ENCODE results near the gene PRRT1B. TPM values are rescaled to one million over a fixed set of nuclear protein-coding genes. Genes with fewer than 3 reads are reported as not detected.

Gene PRRT1B
- total and polyA plus RNA-seq, 2 donors from 2014 or later: 1.0 TPM; not detected in 1

DNA sequence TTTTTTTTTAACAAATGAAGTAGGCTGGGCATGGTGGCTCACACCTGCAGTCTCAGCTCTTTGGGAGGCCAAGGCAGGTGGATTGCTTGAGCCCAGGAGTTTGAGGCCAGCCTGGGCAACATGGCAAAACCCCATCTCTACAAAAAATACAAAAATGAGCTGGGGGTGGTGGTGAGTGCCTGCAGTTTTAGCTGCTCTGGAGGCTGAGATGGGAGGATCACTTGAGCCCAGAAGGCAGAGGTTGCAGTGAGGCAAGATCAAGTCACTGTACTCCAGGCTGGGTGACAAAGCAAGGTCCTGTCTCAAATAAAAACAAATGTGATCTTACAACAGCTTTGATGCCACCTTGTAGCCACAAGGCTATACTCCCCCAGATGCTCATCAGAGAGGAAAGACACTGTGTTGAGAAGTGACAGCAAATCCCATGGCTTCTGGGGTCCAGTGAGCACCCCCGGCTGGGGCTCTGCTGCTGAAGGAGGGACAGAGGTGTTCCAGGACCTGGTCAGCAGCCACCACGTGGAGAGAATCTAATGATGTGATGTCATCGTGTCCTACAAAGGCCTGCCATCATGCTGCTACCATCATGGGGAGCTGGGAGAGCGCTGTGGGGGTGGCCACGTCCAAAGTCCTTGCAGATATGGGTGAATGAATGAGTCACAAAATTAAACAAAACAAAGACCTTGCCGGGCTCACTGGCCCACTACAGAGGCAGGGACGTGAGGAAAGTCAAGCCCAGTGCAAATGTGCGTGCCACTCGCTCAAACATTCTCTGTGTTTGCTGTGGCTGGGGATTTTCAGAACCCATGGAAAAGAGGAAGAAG is 60.7 kb downstream of the PRRT1B start:
- FAIRE-seq (no peak), DNase-seq (no peak)
- Histone ChIP-seq H3K27me3 (ENCODE audit: control insufficient read depth, insufficient read depth, low read length) (no peaks in the 10 kb centered on the region), H3K9me3 (ENCODE audit: control insufficient read depth in 2 of 3, insufficient read depth in 1 of 3, low read length in 3 of 3) (no peaks in the 10 kb centered on the region), H3K27ac (ENCODE audit: low read depth in 2 of 2, low read length in 2 of 2) (no peak overlapping the region), H3K36me3 (ENCODE audit: control insufficient read depth in 2 of 3, insufficient read depth in 3 of 3, low read length in 3 of 3) (peaks cover 0 to 25% (median 0%) of the 10 kb centered on the region in 3 donors), H3K4me3 (ENCODE audit: low read length in 3 of 3) (no peak overlapping the region), H3K4me1 (ENCODE audit: control insufficient read depth in 2 of 3, insufficient read depth in 2 of 3, low read depth in 1 of 3, low read length in 3 of 3) (peaks cover 0 to 24% (median 21%) of the 10 kb centered on the region in 3 donors), H3K9ac (ENCODE audit: low read length in 3 of 3) (peak overlapping the region in 1 of 3 donors; percentile 5)
- TF ChIP-seq, protein P1, sequence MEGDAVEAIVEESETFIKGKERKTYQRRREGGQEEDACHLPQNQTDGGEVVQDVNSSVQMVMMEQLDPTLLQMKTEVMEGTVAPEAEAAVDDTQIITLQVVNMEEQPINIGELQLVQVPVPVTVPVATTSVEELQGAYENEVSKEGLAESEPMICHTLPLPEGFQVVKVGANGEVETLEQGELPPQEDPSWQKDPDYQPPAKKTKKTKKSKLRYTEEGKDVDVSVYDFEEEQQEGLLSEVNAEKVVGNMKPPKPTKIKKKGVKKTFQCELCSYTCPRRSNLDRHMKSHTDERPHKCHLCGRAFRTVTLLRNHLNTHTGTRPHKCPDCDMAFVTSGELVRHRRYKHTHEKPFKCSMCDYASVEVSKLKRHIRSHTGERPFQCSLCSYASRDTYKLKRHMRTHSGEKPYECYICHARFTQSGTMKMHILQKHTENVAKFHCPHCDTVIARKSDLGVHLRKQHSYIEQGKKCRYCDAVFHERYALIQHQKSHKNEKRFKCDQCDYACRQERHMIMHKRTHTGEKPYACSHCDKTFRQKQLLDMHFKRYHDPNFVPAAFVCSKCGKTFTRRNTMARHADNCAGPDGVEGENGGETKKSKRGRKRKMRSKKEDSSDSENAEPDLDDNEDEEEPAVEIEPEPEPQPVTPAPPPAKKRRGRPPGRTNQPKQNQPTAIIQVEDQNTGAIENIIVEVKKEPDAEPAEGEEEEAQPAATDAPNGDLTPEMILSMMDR (IDR thresholded peaks at IDR 0.05; ENCODE audit: borderline replicate concordance, extremely low read depth, insufficient read depth): no peak
- intact Hi-C loops (cut with DNase I): no loop called here

DNA sequence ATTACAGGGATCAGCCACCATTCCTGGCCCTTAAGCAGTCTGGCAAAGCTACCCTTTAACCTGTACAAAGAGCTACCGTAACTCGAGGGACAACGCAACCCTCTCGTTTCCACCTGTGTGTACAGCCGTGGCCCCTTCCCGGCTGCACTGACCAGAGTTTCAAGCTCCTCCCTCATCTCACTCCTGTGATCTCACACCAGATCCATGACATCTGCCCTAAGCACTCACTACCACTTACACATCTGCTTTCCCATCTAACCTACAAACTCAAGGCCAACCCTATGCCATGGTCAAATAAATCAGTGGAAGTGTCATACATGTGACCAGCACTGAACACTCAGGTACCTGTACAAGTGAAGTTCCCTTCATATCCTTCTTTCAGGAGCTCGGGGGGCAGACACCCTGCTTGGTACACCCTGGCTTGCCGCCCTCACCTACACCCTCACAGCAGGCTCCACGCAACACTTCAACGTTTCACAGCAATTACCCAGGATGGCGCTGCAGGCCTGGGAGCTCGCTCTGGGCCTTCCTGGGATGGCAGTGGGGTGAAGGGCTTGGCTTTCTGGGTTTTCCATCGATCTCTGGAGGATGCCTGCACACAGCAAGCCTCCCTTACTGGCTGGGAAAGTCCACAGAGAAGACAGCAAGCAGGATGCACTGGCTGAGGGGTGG is 61.7 kb downstream of the PRRT1B start:
- peak overlapping the region in 1 of 2 donors; percentile 17 for H3K27ac ChIP-seq (ENCODE audit: low read depth in 2 of 2, low read length in 2 of 2)
- H3K4me1 ChIP-seq (ENCODE audit: control insufficient read depth in 2 of 3, insufficient read depth in 2 of 3, low read depth in 1 of 3, low read length in 3 of 3): peaks cover 0 to 24% (median 21%) of the 10 kb centered on the region in 3 donors
- H3K27me3 ChIP-seq (ENCODE audit: control insufficient read depth, insufficient read depth, low read length): no peaks in the 10 kb centered on the region
- peak overlapping the region in 1 of 3 donors; percentile 54 for H3K9ac ChIP-seq (ENCODE audit: low read length in 3 of 3)
- no peak overlapping the region for H3K4me3 ChIP-seq (ENCODE audit: low read length in 3 of 3)
- FAIRE-seq: no peak
- TF ChIP-seq, protein P1 (IDR thresholded peaks at IDR 0.05; ENCODE audit: borderline replicate concordance, extremely low read depth, insufficient read depth): no peak
- DNase-seq: no peak
- H3K9me3 ChIP-seq (ENCODE audit: control insufficient read depth in 2 of 3, insufficient read depth in 1 of 3, low read length in 3 of 3): no peaks in the 10 kb centered on the region
- intact Hi-C loops (cut with DNase I): no loop called here
- peaks cover 0 to 16% (median 2%) of the 10 kb centered on the region in 3 donors for H3K36me3 ChIP-seq (ENCODE audit: control insufficient read depth in 2 of 3, insufficient read depth in 3 of 3, low read length in 3 of 3)

DNA sequence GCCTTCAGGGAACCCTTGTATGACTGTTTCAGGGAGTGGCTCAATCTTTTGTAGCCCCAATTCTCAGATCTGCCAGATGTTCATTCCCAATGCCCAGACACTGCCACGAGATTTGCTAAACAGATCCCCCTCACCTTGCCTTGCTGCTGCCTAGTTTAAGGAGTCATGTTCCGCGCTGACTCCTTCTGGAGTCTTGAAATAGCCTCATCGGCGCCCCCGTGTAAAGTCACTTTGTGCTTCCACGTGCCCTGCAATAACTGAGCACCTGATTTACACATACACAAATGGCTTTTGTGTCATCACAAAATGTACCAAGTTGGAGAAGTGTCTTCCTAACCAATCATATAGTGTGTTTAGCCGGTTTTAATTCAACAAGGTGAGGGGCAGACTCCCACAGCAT is 62.3 kb downstream of the PRRT1B start:
- Histone ChIP-seq H3K9ac (ENCODE audit: low read length in 3 of 3) (peak overlapping the region in 1 of 3 donors; percentile 54), H3K4me1 (ENCODE audit: control insufficient read depth in 2 of 3, insufficient read depth in 2 of 3, low read depth in 1 of 3, low read length in 3 of 3) (peaks cover 0 to 24% (median 21%) of the 10 kb centered on the region in 3 donors), H3K36me3 (ENCODE audit: control insufficient read depth in 2 of 3, insufficient read depth in 3 of 3, low read length in 3 of 3) (peaks cover 0 to 11% (median 6%) of the 10 kb centered on the region in 3 donors)

More for the DNA sequence above, 62.3 kb downstream of the PRRT1B start:
- Histone ChIP-seq H3K27ac (ENCODE audit: low read depth in 2 of 2, low read length in 2 of 2) (peak overlapping the region; percentile 17 to 85), H3K4me3 (ENCODE audit: low read length in 3 of 3) (no peak overlapping the region), H3K9me3 (ENCODE audit: control insufficient read depth in 2 of 3, insufficient read depth in 1 of 3, low read length in 3 of 3) (no peaks in the 10 kb centered on the region), H3K27me3 (ENCODE audit: control insufficient read depth, insufficient read depth, low read length) (no peaks in the 10 kb centered on the region)
- intact Hi-C loops (cut with DNase I): no loop called here
- DNase-seq (no peak), FAIRE-seq (no peak)
- TF ChIP-seq, protein P1 (IDR thresholded peaks at IDR 0.05; ENCODE audit: borderline replicate concordance, extremely low read depth, insufficient read depth): no peak

Measured in kidney (tissue), 14 donors.